ENCODE measurements around the gene FBXO46.

FBXO46 gene

GRCh38 chr19:45747513-45747912 is 16.8 kb upstream of the FBXO46 start:
- Histone ChIP-seq H3K4me3 (ENCODE audit: low read depth, low read length) (no peak overlapping the region), H3K36me3 (ENCODE audit: control insufficient read depth in 2 of 2, insufficient read depth in 1 of 2, low read length in 2 of 2) (no peaks in the 10 kb centered on the region), H3K9me3 (ENCODE audit: control insufficient read depth, insufficient read depth, low read depth, low read length) (no peaks in the 10 kb centered on the region), H3K27ac (ENCODE audit: extremely low read depth, low read depth, low read length) (no peak overlapping the region), H3K4me1 (ENCODE audit: control insufficient read depth, insufficient read depth, low read length) (no peaks in the 10 kb centered on the region)
- CTCF ChIA-PET, result no interaction called here
- POLR2A ChIA-PET, result no interaction called here
- TF ChIP-seq ZNF555 (tag by site-specific recombination; conservative IDR thresholded peaks at IDR 0.05) (no peak), INSM2 (tag by site-specific recombination; IDR thresholded peaks at IDR 0.05) (no peak), ZNF26 (tag by site-specific recombination; IDR thresholded peaks at IDR 0.05) (no peak), ZNF449 (tag by site-specific recombination; IDR thresholded peaks at IDR 0.05) (no peak), PRDM4 (tag by site-specific recombination; IDR thresholded peaks at IDR 0.05) (no peak), ZNF138 (tag by site-specific recombination; IDR thresholded peaks at IDR 0.05; ENCODE audit: borderline replicate concordance) (no peak), ZNF266 (tag by site-specific recombination; IDR thresholded peaks at IDR 0.05; ENCODE audit: low read depth) (no peak), ZNF248 (tag by site-specific recombination; IDR thresholded peaks at IDR 0.05) (no peak), ZBTB11 (tag by site-specific recombination; conservative IDR thresholded peaks at IDR 0.05; ENCODE audit: low read depth) (no peak), ZBTB49 (tag by site-specific recombination; IDR thresholded peaks at IDR 0.05; ENCODE audit: low read depth) (no peak), ZBTB26 (tag by site-specific recombination; optimal IDR thresholded peaks at IDR 0.05) (no peak), ZNF221 (tag by site-specific recombination; IDR thresholded peaks at IDR 0.05; ENCODE audit: borderline replicate concordance) (no peak), SP3 (tag by site-specific recombination; IDR thresholded peaks at IDR 0.05) (no peak), ZNF623 (tag by site-specific recombination; IDR thresholded peaks at IDR 0.05) (no peak), ZNF837 (tag by site-specific recombination; IDR thresholded peaks at IDR 0.05) (no peak), REST (tag by site-specific recombination; IDR thresholded peaks at IDR 0.05) (no peak), ZFP3 (tag by site-specific recombination; IDR thresholded peaks at IDR 0.05; ENCODE audit: low read depth) (no peak), ZNF169 (tag by site-specific recombination; IDR thresholded peaks at IDR 0.05) (no peak), ZNF324 (tag by site-specific recombination; IDR thresholded peaks at IDR 0.05) (no peak), REPIN1 (tag by site-specific recombination; IDR thresholded peaks at IDR 0.05; ENCODE audit: low read depth) (no peak)

Data from HEK293 (cell line).